HFFc6 (cell line): ENCODE data around the gene HTR7. TPM values are rescaled to one million over a fixed set of nuclear protein-coding genes. Genes with fewer than 3 reads are reported as not detected.

Experiments used
- DNase-seq: peaks from one replicate; pipeline ENCODE4 v3.0.0-alpha.2; 2018
- H3K27ac Mint-ChIP-seq: 2 replicates; pipeline ENCODE4 v1.8.0; 2020; ENCODE audit warnings: mild to moderate bottlenecking, mixed read lengths
- H3K27me3 Mint-ChIP-seq: 2 replicates; pipeline ENCODE4 v1.8.0; 2021; ENCODE audit warnings: mild to moderate bottlenecking, moderate library complexity, mixed read lengths; ENCODE audit not compliant: insufficient read depth
- H3K36me3 Mint-ChIP-seq: 2 replicates; pipeline ENCODE4 v1.8.0; 2021; ENCODE audit warnings: low read depth, mixed read lengths
- H3K4me1 Mint-ChIP-seq: 2 replicates; pipeline ENCODE4 v1.8.0; 2020; ENCODE audit warnings: low read depth, mixed read lengths
- H3K4me3 Mint-ChIP-seq: 2 replicates; pipeline ENCODE4 v1.8.0; 2020; ENCODE audit warnings: mild to moderate bottlenecking, moderate library complexity, mixed read lengths
- H3K9me3 Mint-ChIP-seq: 2 replicates; pipeline ENCODE4 v1.8.0; 2020; ENCODE audit warnings: mild to moderate bottlenecking, mixed read lengths
- CTCF ChIP-seq: fragments of 200-600 bp; sonication (generic); IDR thresholded peaks from 2 replicates; pipeline ENCODE4 v1.5.0; 2021; ENCODE audit warnings: antibody characterized with exemption, mild to moderate bottlenecking
- total RNA-seq, 6 experiments: library from RNA; stranded (reverse); fragmentation: NEBNext Ultra II Directional; extraction: Animal tissue kit (Norgen Biotek cat#: 25700); gene quantifications; 2 replicates in 1 of 6; 3 replicates in 5 of 6; pipeline ENCODE4 v1.2.3, GENCODE V29; 2021

Gene HTR7
- total RNA-seq, 6 experiments from 2014 or later = 0.23 to 0.50 (median 0.30) TPM

- Mint-ChIP-seq H3K27ac (no peak overlapping the region), H3K9me3 (no peaks in the 10 kb centered on the region), H3K4me1 (no peaks in the 10 kb centered on the region), H3K36me3 (no peaks in the 10 kb centered on the region), H3K27me3 (peaks cover 3% of the 10 kb centered on the region), H3K4me3 (no peak overlapping the region)
- no peak for TF ChIP-seq CTCF
- DNase-seq = no peak
Observed at GRCh38 chr10:90718182-90718581, 139.7 kb downstream of the HTR7 start.

GRCh38 chr10:90712529-90712928, 145.3 kb downstream of the HTR7 start:
- H3K4me1 Mint-ChIP-seq = no peaks in the 10 kb centered on the region
- no peak overlapping the region for H3K27ac Mint-ChIP-seq

GRCh38 chr10:90709727-90710126, 148.1 kb downstream of the HTR7 start:
- Mint-ChIP-seq H3K4me1 (no peaks in the 10 kb centered on the region), H3K9me3 (no peaks in the 10 kb centered on the region), H3K27me3 (no peaks in the 10 kb centered on the region), H3K27ac (no peak overlapping the region), H3K36me3 (no peaks in the 10 kb centered on the region), H3K4me3 (no peak overlapping the region)
- no peak for TF ChIP-seq CTCF
- DNase-seq = no peak

More at GRCh38 chr10:90712529-90712928, 145.3 kb downstream of the HTR7 start:
- H3K27me3 Mint-ChIP-seq = peaks cover 3% of the 10 kb centered on the region; the same call in 1 of the 2 replicates
- no peak for DNase-seq
- H3K36me3 Mint-ChIP-seq = no peaks in the 10 kb centered on the region
- no peak overlapping the region for H3K4me3 Mint-ChIP-seq
- no peak for TF ChIP-seq CTCF
- H3K9me3 Mint-ChIP-seq = no peaks in the 10 kb centered on the region

- H3K4me1 Mint-ChIP-seq = no peaks in the 10 kb centered on the region
- no peaks in the 10 kb centered on the region for H3K27me3 Mint-ChIP-seq
- DNase-seq = no peak
- no peak overlapping the region for H3K4me3 Mint-ChIP-seq
- H3K36me3 Mint-ChIP-seq = no peaks in the 10 kb centered on the region
- H3K27ac Mint-ChIP-seq = no peak overlapping the region
- H3K9me3 Mint-ChIP-seq = no peaks in the 10 kb centered on the region; the same call in 1 of the 2 replicates
- TF ChIP-seq CTCF = no peak
Observed at GRCh38 chr10:90707657-90708056, 150.2 kb downstream of the HTR7 start.

GRCh38 chr10:90701428-90701827, 156.4 kb downstream of the HTR7 start:
- Mint-ChIP-seq H3K4me3 (no peak overlapping the region), H3K27me3 (peaks cover 4% of the 10 kb centered on the region; the same call in 1 of the 2 replicates), H3K36me3 (no peaks in the 10 kb centered on the region), H3K4me1 (no peaks in the 10 kb centered on the region), H3K27ac (no peak overlapping the region), H3K9me3 (no peaks in the 10 kb centered on the region; the same call in 1 of the 2 replicates)
- DNase-seq = no peak
- no peak for TF ChIP-seq CTCF
